ENCODE measurements around the gene DUSP21. TPM values are rescaled to one million over a fixed set of nuclear protein-coding genes. Genes with fewer than 3 reads are reported as not detected.
"Not testable (repeated sequence)": the region's sequence is repeated elsewhere in the genome, so short reads cannot be mapped to it uniquely, and the experiment has no call there.

Gene DUSP21
- total RNA-seq, 6 donors from 2014 or later = not detected

DNA sequence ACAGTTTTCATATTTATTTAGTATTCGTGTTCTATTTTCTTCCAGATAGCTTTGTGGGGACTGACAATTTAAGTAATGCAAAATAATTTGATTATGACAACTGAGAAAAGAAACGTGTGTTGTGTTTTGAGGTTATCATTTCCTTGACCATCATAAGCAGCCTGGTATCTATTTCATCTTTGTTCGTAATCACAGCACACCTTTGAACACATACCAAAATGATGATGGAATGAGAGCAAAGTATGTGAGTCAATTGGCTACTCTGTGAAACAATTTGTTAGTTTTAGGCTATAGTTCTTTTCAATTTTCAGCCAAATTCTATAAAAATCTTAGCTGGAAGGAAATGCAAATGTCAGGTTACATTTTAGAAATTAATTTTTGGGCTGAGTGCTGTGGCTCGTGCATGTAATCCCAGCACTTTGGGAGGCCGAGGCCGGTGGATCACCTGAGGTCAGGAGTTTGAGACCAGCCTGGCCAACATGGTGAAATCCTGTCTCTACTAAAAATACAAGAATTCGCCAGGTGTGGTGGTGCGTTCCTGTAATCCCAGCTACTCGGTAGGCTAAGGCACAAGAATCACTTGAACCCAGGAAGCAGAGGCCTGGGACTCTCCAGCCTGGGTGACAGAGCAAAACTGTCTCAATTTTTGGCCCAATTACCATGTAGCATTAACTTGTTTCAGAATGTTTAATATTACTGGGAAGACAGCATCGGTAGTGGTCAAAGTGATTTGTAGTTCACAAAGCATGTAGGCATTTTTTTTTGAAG is 1.1 kb upstream of the DUSP21 start:
- H3K9me3 ChIP-seq = no peaks in the 10 kb centered on the region
- no peak overlapping the region for H3K27ac ChIP-seq

GRCh38 chrX:44843318-44843702 is 511 bp upstream of the DUSP21 start:
- H3K9me3 ChIP-seq = no peaks in the 10 kb centered on the region
- H3K4me1 ChIP-seq = no peaks in the 10 kb centered on the region
- no peak for DNase-seq
- no peak for ATAC-seq (ENCODE audit: low FRiP score in 2 of 2)
- WGBS, 2 donors = 92 to 98% methylated on average over 1 to 2 of the region's 2 CpGs
- no peak overlapping the region for H3K4me3 ChIP-seq
- H3K27ac ChIP-seq = no peak overlapping the region
- no peaks in the 10 kb centered on the region for H3K27me3 ChIP-seq
- no peaks in the 10 kb centered on the region for H3K36me3 ChIP-seq
- TF ChIP-seq, protein P1, sequence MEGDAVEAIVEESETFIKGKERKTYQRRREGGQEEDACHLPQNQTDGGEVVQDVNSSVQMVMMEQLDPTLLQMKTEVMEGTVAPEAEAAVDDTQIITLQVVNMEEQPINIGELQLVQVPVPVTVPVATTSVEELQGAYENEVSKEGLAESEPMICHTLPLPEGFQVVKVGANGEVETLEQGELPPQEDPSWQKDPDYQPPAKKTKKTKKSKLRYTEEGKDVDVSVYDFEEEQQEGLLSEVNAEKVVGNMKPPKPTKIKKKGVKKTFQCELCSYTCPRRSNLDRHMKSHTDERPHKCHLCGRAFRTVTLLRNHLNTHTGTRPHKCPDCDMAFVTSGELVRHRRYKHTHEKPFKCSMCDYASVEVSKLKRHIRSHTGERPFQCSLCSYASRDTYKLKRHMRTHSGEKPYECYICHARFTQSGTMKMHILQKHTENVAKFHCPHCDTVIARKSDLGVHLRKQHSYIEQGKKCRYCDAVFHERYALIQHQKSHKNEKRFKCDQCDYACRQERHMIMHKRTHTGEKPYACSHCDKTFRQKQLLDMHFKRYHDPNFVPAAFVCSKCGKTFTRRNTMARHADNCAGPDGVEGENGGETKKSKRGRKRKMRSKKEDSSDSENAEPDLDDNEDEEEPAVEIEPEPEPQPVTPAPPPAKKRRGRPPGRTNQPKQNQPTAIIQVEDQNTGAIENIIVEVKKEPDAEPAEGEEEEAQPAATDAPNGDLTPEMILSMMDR (IDR thresholded peaks at IDR 0.05) = no peak
- TF ChIP-seq EP300 (IDR thresholded peaks at IDR 0.05) (no peak), POLR2A (IDR thresholded peaks at IDR 0.05) (no peak), POLR2AphosphoS5 (IDR thresholded peaks at IDR 0.05) (no peak)

More for the DNA sequence above, 1.1 kb upstream of the DUSP21 start:
- 86 to 88% methylated on average over 5 to 10 of the region's 10 CpGs for WGBS, 2 donors
- H3K4me3 ChIP-seq = no peak overlapping the region
- TF ChIP-seq EP300 (IDR thresholded peaks at IDR 0.05) (no peak), POLR2A (IDR thresholded peaks at IDR 0.05) (no peak), POLR2AphosphoS5 (IDR thresholded peaks at IDR 0.05) (no peak)
- TF ChIP-seq, protein P1 (IDR thresholded peaks at IDR 0.05) = no peak
- H3K36me3 ChIP-seq = no peaks in the 10 kb centered on the region
- no peaks in the 10 kb centered on the region for H3K4me1 ChIP-seq
- no peak for DNase-seq
- no peak for ATAC-seq (ENCODE audit: low FRiP score in 2 of 2)
- H3K27me3 ChIP-seq = no peaks in the 10 kb centered on the region

DNA sequence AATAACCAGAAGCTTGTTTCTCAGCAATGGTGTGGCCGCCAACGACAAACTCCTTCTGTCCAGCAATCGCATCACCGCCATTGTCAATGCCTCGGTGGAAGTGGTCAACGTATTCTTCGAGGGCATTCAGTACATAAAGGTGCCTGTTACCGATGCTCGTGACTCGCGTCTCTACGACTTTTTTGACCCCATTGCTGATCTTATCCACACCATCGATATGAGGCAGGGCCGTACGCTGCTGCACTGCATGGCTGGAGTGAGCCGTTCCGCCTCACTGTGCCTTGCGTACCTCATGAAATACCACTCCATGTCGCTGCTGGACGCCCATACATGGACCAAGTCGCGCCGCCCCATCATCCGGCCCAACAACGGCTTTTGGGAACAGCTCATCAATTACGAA is 383 bp downstream of the DUSP21 start:
- H3K4me1 ChIP-seq = no peaks in the 10 kb centered on the region
- no peak overlapping the region for H3K4me3 ChIP-seq
- no peaks in the 10 kb centered on the region for H3K36me3 ChIP-seq
- ATAC-seq (ENCODE audit: low FRiP score in 2 of 2) (no peak), DNase-seq (no peak)
- no peak overlapping the region for H3K27ac ChIP-seq
- TF ChIP-seq POLR2A (IDR thresholded peaks at IDR 0.05) (no peak), POLR2AphosphoS5 (IDR thresholded peaks at IDR 0.05) (no peak), EP300 (IDR thresholded peaks at IDR 0.05) (no peak)
- TF ChIP-seq, protein P1 (IDR thresholded peaks at IDR 0.05) = no peak
- H3K27me3 ChIP-seq = no peaks in the 10 kb centered on the region
- 98 to 100% methylated on average over 6 to 26 of the region's 26 CpGs for WGBS, 2 donors
- H3K9me3 ChIP-seq = no peaks in the 10 kb centered on the region

DNA sequence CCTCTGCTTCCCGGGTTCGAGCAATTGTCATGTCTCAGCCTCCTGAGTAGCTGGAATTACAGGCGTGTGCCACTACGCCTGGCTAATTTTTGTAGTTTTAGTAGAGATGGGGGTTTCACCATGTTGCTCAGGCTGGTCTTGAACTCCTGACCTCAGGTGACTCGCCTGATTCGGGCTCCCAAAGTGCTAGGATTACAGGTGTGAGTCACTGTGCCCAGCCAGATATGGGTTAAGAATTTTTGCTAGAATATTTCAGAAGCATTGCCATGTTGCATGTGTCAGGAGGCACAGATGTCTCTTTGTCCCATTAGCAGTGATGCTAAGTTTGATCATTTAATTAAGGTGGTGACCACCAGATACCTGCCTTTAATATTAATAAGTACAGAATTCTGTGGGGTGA is 7.1 kb downstream of the DUSP21 start:
- 92% methylated on average over 6 of the region's 6 CpGs; no CpG with 5 or more reads in 1 of the 2 donors for WGBS, 2 donors
- DNase-seq = not testable (repeated sequence)

DNA sequence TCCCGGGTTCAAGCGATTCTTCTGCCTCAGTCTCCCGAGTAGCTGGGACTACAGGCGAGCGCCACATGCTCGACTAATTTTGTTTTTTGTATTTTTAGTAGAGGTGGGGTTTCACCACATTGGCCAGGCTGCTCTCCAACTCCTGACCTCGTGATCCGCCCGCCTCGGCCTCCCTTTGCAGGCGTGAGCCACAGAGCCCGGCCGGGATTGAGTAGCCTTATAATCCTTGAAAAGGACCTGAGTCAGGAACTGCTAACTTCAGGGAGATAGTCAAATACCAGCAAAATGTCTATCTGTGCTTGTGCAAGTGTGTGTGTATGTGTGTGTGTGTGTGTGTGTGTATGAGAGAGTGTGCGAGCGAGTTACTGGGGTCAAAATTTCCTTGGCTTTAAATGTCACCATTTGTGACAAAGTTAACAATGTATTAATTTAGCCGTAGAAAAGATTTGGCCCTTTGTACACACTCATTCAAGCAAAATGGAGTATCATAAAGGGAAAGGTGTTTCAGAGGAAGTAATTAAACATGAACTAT is 27.4 kb downstream of the DUSP21 start:
- Histone ChIP-seq H3K9me3 (no peaks in the 10 kb centered on the region), H3K36me3 (no peaks in the 10 kb centered on the region), H3K27ac (peak overlapping the region in 2 of 4 donors; percentile 11 to 98), H3K4me3 (peak overlapping the region in 2 of 4 donors; percentile 75 to 79), H3K4me1 (peaks cover 0 to 24% (median 10%) of the 10 kb centered on the region in 4 donors), H3K27me3 (no peaks in the 10 kb centered on the region)
- 67 to 80% methylated on average over 7 to 16 of the region's 16 CpGs for WGBS, 2 donors
- no peak for ATAC-seq (ENCODE audit: low FRiP score in 2 of 2)
- DNase-seq = peak in 1 of 2 donors; percentile 32
- TF ChIP-seq EP300 (IDR thresholded peaks at IDR 0.05) (no peak), POLR2A (IDR thresholded peaks at IDR 0.05) (no peak), POLR2AphosphoS5 (IDR thresholded peaks at IDR 0.05) (no peak)
- TF ChIP-seq, protein P1 (IDR thresholded peaks at IDR 0.05) = no peak

More for the DNA sequence above, 7.1 kb downstream of the DUSP21 start:
- not testable (repeated sequence) for H3K4me3 ChIP-seq; H3K27me3 ChIP-seq; H3K4me1 ChIP-seq; ATAC-seq (ENCODE audit: low FRiP score in 2 of 2); H3K27ac ChIP-seq; H3K36me3 ChIP-seq; H3K9me3 ChIP-seq

Data from upper lobe of left lung (tissue), 6 donors.